ENCODE results near the gene ARMH1.
"Not testable (repeated sequence)": the region's sequence is repeated elsewhere in the genome, so short reads cannot be mapped to it uniquely, and the experiment has no call there.

The ARMH1 gene

GRCh38 chr1:44760876-44761275 lies 86.4 kb downstream of the ARMH1 start:
- in situ Hi-C loops (cut with MboI; ENCODE audit: low pct_unique_long_range_greater_than_20kb, low sequenced_read_pairs, unreplicated experiment), result no loop called here
- no peak for DNase-seq (ENCODE audit: low spot score)
- TF ChIP-seq CTCF (IDR thresholded peaks at IDR 0.05; ENCODE audit: extremely low read depth, insufficient read depth, missing control alignments), result no peak

- DNase-seq (ENCODE audit: low spot score); in situ Hi-C loops (cut with MboI; ENCODE audit: low pct_unique_long_range_greater_than_20kb, low sequenced_read_pairs, unreplicated experiment): not testable (repeated sequence)
Observed at GRCh38 chr1:44766421-44766820, 91.9 kb downstream of the ARMH1 start.

All from GM13977 (cell line).